ACHN (cell line): ENCODE data around the gene NFASC.

Source experiments
- DNase-seq: peaks from one replicate; pipeline ENCODE4 v3.0.0-alpha.2; 2015
- in situ Hi-C: cut with HindIII; loops from 2 replicates; pipeline ENCODE4 v1.10.0; 2017; ENCODE audit warnings: low sequenced_read_pairs, low pct_ligation_motif_present, low pct_unique_long_range_greater_than_20kb

NFASC gene

DNA sequence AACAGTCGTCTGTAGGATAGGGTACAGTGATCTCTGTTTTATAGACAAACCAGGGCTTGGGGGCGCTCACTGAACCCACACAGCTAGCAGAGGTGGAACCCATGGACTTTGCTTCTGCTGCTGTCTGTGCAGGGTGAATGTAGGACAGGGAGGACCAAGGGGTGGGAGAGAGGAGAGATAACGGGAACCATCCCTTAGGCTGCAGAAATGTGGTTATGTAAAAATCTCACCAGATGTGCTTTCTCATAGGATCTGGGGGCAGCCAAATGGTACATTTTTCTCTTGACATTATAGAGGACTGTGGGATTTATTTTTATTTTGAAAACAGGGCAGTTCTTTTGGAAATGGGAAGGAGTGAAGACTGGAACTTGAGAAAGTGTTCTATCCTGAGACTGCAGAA, 8.7 kb downstream of the NFASC start:
- DNase-seq = no peak
- in situ Hi-C loops = no loop called here

GRCh38 chr1:204880906-204881305, 10.2 kb downstream of the NFASC start:
- in situ Hi-C loops = no loop called here
- no peak for DNase-seq

GRCh38 chr1:204882479-204882878, 11.8 kb downstream of the NFASC start:
- in situ Hi-C loops = no loop called here
- no peak for DNase-seq

DNA sequence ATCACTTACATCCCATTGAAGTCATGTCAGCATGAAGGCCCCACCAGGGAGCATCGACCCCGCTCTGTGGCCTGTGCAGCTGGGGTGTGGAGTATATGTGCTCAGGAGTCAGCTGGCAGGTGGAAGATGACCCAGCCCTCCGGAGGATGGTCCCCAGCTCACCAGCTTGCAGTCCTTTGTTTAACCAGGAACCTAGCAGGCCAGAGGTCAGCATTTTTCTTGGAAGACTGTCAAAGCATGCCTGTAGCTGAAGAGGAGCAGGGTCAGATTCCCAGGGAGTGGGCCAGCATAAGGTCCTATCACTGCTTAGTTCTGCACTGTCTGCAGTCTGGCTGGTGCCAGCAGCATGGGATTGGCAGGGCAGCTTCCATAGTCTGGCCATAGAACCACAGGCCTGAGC, 12.7 kb downstream of the NFASC start:
- DNase-seq = no peak
- in situ Hi-C loops = no loop called here

GRCh38 chr1:204885288-204885711, 14.6 kb downstream of the NFASC start:
- DNase-seq = no peak
- in situ Hi-C loops = no loop called here

DNA sequence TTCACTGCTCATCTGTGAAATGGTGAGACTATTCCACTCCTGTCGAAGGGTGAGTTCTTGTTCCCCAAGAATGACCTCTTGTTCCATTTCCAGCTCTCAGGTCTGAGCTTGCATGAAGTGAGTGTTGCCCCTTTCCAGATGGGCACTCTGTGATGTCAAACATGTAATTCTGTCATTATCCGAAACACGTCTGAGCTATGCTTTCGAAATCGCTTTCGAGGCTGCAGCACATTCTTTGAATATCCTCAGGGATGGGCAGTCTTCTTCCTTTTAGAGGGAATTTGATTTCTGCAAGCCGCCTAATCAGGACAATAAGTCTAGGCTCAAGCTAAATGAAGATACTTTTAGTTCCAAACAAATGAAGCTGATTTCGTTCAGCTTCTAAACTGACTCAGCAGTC, 15.1 kb downstream of the NFASC start:
- no peak for DNase-seq
- in situ Hi-C loops = no loop called here

- DNase-seq = no peak
- in situ Hi-C loops = no loop called here
Observed at GRCh38 chr1:204887846-204888245, 17.2 kb downstream of the NFASC start.

- DNase-seq = no peak
- in situ Hi-C loops = no loop called here
Observed at GRCh38 chr1:204888294-204888693, 17.6 kb downstream of the NFASC start.

DNA sequence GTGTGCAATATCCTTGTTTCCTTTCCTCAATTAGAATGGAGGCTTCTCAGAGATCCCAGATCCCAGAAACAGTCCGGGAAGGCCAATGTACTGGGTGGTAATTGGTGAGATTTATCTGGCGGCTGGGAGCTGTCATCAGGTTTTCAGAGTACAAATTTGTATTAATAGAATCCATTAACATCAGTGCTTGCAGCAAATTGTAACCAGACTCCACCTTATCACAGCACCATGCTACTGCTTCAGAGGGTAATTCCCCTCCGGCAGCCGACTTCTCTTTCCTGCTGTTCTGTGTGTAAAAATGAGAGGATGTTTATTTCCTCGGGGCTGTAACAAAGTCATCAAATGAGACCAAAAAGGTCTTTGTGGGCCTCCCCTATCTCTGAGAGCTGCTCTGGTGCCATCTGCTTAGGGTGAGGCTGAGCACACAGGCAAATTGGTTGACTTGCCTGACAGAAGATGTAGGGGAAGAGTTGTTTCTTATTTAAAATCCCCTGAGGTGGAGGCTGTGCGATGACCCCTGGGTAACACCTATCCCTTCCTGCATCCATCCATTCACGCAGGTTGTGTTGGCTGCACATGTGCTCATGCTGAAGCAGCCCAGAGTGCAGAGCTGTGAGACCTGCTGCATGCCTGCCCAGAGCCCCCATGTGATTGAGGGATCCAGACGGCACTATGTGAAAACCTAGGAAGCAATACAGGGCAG, 19.2 kb downstream of the NFASC start:
- no peak for DNase-seq
- in situ Hi-C loops = no loop called here

GRCh38 chr1:204891860-204892259, 21.2 kb downstream of the NFASC start:
- no peak for DNase-seq

DNA sequence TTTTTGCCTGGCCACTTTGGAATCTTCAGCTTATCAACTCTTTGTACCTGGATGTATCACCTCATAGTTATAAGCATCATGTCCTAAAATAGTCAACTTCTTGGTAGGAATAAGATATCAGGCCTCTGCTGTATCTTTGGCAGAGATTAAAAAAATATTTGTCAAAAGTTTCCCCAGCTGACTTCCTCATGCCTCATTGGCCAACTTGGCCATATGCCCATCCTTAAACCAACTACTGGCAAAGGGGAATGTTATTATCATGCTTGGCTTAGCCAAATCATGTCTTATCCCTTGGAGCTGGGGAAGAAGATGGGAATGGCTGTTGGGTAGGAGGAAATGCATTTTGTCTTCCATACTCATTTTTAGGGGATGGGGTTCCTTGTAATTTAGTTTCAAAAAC, 23.4 kb downstream of the NFASC start:
- in situ Hi-C loops = no loop called here
- no peak for DNase-seq

More at GRCh38 chr1:204891860-204892259, 21.2 kb downstream of the NFASC start:
- in situ Hi-C loops = no loop called here

DNA sequence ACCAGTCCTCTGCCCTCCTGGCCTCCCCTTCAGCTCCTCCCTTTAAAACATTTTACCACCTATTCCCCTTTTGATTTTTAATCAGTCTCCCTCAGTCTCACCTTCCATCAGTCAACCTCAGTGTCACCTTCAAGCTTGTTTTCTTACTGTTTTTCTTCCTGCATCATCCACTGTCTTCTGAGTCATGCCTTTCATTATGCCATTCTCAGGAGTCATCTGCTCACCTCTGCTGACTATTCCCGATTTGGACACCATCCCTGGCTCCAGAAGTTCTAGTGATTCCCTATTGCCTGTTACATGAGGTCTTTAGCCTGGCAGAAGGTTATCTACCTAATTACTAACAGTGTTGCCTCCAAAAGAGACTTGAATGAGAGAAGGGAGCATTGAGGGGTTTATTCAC, 23.9 kb downstream of the NFASC start:
- in situ Hi-C loops = no loop called here
- DNase-seq = no peak

GRCh38 chr1:204896023-204896422, 25.4 kb downstream of the NFASC start:
- DNase-seq = no peak
- in situ Hi-C loops = no loop called here

DNA sequence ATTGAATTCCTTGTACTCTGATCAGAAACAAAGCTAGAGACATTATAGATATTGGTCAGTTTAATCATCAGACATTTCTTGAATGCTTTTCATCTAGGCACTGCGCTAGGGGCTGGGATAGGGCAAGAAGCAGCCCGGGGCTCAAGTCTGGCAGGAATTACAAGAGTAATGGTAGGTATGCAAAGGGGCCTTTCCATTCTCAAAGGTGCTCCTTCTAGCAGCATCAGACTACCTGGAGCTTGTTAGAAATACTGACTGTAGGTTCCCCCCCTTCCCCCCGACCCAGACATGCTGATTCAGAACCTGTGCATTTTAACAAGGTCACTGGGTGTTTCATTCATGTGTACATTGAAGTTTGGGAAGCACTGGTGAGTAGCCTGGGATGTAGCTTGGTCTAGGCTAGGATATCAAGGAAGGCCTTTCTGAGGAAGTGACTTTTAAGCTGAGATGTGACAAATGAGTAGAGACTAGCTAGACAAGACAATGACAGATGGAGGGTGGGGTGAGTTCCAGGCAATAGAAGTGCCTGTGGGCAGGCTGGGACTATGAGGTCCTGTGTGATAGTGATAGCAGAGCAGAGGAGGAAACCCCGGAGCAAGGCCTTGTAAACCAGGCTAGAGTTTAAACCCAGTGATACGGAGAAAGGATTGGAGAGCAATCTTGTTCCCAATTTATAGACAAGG, 26.3 kb downstream of the NFASC start:
- DNase-seq = no peak
- in situ Hi-C loops = no loop called here

- DNase-seq = no peak
- in situ Hi-C loops = no loop called here
Observed at GRCh38 chr1:204900721-204901120, 30.1 kb downstream of the NFASC start.

GRCh38 chr1:204902671-204903070, 32.0 kb downstream of the NFASC start:
- in situ Hi-C loops = no loop called here
- DNase-seq = no peak

DNA sequence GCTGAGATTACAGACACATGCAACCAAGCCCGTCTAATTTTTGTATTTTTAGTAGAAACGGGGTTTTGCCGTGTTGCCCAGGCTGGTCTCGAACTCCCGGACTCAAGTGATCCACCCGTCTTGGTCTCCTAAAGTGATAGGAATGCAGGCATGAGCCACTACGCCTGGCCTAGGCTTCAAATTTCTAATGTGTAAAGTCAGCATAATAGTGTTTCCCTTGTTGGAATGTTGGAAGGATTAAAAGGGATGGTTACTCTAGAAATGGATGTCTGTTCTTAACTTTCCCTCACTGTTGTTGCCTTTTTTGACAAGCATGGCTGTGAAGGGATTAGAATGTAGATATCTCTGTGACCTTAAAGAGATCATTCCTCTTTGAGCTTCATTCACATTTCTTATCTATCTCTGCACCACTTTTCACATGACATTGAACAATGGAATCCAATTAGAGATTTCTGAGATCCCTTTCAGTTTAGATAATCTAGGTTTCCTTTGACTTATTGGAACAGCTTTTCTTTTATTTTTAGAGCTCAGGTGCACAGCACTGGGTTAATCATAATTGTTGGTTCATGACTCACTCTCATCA, 33.7 kb downstream of the NFASC start:
- no peak for DNase-seq
- in situ Hi-C loops = no loop called here

- in situ Hi-C loops = no loop called here
- DNase-seq = no peak
Observed at GRCh38 chr1:204909109-204909508, 38.4 kb downstream of the NFASC start.

GRCh38 chr1:204915861-204916495, 45.3 kb downstream of the NFASC start:
- DNase-seq = no peak

More at GRCh38 chr1:204915861-204916495, 45.3 kb downstream of the NFASC start:
- in situ Hi-C loops = no loop called here
